ENCODE measurements around the gene RAB3D.
A peak's percentile ranks its signal among the peaks of the same experiment; 100 is the strongest.
"Not testable (repeated sequence)": the region's sequence is repeated elsewhere in the genome, so short reads cannot be mapped to it uniquely, and the experiment has no call there.

RAB3D gene

GRCh38 chr19:11338121-11338520 is 1.3 kb downstream of the RAB3D start:
- DNase-seq = no peak

- no peak for DNase-seq
Measured at GRCh38 chr19:11337080-11337479, 2.4 kb downstream of the RAB3D start.

- no peak for DNase-seq
Measured at GRCh38 chr19:11335449-11336146, 3.9 kb downstream of the RAB3D start.

DNA sequence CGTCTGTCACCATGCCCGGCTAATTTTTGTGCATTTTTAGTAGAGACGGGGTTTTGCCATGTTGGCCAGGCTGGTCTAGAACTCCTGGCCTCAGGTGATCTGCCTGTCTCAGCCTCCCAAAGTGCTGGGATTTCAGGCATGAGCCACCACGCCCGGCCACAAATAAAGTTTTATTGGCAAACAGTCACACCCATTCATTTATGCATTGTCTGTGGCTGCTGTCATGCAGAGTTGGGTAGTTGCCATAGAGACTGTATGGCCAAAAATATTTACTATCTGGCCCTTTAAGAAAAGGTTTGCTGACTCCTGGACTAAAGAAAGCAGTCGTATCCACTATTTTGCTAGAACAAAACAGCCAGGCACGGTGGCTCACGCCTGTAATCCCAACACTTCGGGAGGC is 5.6 kb downstream of the RAB3D start:
- not testable (repeated sequence) for DNase-seq

GRCh38 chr19:11332822-11333221 is 6.6 kb downstream of the RAB3D start:
- DNase-seq = no peak

DNA sequence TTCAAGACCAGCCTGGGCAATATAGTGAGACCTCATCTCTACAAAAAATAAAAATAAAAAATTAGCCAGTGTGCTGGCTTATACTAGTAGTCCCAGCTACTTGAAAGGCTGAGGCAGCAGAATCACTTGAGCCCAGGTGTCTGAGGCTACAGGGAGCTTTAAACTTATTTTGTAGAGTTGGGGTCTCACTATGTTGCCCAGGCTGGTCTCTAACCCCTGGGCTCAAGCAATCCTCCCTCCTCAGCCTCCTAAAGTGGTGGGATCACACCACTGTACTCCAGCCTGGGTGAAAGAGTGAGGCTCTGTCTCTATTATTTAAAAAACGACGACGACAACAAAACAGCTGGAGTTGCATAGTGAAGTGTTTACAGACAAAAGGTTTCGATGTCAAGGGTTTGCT is 8.0 kb downstream of the RAB3D start:
- DNase-seq = no peak

DNA sequence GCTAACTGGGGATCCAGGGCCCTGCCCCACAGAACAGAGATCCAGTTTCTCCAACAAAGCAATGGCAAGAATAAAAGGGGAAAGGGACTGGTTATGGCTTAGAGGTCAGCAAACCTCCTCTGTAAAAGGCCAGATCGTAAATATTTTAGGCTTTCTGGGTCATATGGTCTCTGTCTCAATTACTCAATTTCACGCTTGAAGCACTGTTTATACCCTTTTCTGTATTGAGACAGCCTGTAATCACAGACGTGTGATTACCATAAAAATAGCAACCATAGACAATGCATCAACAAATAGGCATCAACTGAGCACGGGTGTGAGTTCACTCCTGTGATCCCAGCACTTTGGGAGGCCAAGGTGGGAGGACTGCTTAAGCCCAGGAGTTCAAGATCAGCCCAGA is 9.3 kb downstream of the RAB3D start:
- DNase-seq = no peak

DNA sequence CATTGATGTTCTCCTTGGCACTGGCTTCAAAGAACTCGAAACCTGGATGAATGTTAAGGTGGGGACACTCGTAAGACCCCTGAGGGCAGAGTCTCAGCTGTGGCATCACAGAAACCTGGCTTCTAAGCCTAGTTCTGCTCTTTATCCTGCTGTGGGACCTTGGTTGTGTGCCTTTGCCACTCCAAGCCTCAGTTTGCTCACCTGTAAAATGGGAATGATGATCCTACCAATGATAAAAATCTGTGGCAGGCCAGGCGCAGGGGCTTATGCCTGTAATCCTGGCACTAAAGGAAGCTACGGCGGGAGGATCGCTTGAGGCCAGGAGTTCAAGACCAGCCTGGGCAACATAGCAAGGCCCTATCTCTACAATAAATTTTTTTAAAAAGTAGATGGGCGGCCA is 13.9 kb downstream of the RAB3D start:
- no peak for DNase-seq

DNA sequence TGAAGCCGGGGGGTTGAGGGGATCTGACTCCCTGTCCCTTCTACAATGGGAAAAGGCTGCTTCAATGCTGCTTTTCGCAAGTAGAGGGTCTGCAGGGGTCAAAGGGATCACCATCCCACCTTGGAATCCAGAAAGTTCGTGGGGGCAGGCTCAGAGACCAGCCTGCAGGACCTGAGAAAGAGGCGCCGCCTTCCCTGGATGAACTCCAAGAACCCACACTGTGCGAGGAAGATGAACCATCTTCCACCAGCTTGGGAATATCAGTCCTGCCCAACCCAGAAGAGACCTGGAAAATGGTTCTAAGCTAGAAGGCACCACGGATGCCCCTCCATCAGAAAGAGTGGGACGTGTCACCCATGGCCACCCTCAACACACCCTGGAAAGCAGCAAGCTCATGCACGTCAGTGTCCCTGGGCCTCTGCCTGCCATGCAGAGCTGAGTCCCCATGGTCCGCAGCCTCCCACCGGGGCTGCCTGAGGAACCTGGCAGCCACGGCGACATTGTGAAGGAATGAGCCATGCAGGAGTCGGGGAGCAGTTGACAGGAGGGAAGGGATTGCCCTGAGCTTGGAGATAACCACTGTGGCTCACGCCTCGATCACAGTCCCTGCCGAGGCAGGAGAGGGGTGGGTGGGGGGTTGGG is 14.6 kb downstream of the RAB3D start:
- DNase-seq = no peak

- DNase-seq = peak; percentile 31
Measured at GRCh38 chr19:11324079-11324661, 15.3 kb downstream of the RAB3D start.

GRCh38 chr19:11323601-11324078 is 15.8 kb downstream of the RAB3D start:
- DNase-seq = no peak

DNA sequence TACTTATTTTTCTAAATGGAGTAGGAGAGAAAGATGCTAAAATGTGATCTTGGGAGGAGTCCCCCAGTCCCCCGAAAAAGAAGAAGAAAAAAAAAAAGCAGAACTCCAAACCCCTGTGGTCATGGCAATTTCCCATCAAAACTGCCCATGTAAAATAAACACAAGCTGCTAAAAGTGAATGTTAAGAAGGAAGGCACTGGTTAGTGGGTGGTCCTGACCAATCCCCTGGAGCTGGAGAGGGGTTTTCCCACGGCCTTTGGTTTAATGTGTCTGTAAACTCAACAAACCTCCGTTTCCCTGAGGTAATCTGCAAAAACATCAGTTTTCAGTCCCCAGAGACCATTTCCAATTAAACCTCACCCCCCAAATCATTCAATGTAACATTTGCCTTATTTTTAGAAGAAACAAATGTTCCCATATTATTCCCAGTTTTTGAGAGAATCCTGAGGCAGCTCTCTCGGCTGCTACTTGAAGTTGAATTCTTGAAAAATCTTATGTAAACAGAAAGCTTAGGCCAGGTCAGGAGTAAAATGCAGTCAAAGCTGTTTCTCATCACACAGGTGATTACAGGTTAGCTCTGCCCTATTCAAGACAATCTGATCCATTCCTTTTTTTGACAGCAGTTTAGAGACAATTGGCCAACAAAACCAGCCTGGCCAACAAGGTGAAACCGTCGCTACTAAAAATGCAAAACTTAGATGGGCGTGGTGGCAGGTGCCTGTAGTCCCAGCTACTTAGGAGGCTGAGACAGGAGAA is 17.0 kb downstream of the RAB3D start:
- DNase-seq = no peak

DNA sequence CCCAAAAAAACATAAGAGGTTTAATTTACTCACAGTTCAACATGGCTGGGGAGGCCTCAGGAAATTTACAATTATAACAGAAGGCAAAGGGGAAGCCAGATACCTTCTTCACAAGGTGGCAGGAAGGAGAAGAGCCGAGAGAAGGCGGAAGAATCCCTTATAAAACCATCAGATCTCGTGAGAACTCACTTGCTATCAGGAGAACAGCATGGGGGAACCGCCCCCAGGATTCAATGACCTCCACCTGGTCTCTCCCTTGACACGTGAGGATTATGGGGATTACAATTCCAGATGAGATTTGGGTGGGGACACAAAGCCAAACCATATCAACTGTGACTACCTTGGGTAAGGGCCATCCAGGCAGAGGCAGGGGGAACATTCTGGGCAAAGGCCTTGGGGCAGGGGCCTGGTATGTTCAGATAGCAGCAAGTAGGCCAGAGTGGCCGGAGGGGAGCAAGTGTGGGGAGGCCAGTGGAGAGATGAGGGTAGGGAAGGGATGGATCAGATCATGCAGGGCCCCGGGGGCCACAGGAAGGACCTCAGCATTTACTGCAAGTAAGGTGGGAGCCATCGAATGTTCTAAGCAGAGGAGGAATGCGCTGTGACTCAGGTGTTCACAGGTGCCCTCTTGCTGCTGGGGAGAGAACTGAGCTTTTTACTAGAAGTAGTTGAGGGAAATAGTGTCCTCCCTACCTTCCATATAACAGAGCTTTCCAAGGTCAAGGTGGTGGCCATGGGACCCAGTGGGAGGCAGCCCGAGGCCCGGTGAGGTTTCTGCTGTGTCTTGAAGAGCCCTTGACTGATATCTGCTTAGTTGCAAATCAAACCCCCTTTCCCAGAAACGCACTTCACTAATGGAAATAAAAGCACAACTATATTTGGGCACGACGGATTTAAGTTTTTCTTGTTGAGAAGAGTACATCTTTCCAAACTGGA is 18.0 kb downstream of the RAB3D start:
- no peak for DNase-seq

DNA sequence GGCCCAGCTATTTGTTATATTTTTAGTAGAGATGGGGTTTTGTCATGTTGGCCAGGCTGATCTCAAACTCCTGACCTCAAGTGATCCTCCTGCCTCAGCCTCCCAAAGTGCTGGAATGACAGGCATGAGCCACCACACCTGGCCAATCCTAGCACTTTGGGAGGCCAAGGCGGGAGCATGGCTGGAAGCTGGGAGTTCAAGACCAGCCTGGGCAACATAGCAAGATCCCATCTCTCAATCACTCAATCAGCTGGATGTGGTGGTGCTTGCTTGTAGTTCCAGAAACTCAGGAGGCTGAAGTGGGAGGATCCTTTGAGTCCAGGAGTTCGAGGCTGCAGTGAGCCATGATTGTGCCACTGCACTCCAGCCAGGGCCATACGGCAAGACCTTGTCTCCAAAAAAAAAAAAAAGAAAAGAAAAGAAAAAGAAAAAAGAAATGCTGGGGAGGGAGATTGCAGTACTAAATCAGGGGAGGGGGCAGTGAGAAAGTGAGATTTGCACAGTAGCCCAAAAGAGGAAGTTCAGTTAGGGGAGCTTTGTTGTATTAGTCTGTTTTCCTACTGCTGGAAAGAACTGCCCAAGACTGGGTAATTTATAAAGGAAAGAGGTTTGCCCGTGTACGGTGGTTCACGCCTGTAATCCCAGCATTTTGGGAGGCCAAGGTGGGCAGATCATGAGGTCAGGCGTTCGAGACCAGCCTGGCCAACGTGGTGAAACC is 19.0 kb downstream of the RAB3D start:
- not testable (repeated sequence) for DNase-seq

DNA sequence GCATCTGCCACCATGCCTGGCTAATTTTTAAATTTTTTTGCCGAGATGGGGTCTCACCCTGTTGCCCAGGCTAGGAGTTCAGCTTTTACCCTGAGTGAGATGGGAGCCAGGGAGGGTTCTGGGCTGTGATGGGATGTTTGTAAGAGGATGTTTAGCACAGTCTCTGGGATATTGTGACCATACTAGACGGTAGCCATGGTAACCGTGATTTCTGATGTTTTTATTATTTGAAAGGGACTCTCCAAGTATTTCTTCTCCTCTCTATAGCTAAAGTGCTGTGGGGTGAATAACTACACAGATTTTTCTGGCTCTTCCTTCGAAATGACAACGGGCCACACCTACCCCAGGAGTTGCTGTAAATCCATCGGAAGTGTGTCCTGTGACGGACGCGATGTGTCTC is 33.1 kb downstream of the RAB3D start:
- DNase-seq = no peak

DNA sequence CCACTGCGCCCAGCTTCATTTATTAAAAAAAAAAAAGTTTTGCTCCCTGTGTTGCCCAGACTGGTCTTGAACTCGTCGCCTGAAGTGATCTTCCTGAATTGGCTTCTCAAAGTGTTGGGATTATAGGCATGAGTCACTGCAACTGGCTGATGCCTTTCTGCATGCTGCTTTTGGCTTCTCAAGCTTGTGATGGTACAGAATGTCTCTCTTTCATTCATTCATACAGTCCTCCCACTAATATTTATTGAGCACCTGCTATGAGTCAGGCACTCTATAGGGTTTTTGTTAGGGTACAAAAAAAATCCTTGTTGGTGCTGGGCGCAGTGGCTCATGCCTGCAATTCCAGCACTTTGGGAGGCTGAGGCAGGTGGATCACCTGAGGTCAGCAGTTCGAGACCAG is 34.5 kb downstream of the RAB3D start:
- DNase-seq = no peak

- DNase-seq = no peak
Measured at GRCh38 chr19:11300811-11301120, 38.7 kb downstream of the RAB3D start.

DNA sequence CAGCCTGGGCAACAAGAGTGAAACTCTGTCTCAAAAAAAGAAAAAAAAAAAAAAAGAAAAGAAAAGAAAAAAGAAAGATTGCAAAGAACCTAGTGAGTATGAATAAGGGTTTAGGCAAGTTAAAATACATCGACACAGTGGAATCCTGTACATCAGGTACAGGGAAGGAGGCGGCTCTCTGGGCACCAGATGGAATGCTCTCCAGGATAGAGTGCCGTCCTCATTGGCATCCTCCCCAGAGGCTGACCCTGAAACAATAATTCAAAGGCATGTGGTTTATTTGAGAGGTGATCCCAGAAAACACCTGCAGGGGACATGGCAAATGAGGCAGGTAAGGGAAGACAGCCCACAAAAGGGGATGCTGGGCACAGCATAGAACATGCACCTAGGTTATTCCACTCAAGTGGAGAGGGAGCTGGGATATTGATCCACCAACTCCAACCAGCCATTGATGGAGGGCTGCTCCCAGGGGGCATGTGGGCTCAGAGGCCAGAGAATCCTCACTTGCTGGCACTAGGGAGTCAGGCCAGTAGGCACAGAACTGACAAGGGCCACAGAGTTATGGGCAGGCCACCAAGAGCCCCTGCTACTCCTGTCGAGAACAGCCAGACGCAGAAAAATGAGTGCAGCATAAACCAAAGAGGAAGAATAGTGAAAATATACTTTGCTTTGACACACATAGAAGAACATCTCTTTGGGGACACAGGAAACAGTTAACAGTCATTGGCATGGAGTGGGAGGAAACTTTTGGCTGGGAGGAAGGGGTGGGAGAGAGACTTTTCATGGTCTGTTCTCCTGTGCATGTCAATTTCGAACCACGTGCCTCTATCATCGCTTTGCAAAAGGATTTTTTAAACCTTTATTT is 39.3 kb downstream of the RAB3D start:
- DNase-seq = no peak

- DNase-seq = no peak
Measured at GRCh38 chr19:11296264-11296663, 43.2 kb downstream of the RAB3D start.

DNA sequence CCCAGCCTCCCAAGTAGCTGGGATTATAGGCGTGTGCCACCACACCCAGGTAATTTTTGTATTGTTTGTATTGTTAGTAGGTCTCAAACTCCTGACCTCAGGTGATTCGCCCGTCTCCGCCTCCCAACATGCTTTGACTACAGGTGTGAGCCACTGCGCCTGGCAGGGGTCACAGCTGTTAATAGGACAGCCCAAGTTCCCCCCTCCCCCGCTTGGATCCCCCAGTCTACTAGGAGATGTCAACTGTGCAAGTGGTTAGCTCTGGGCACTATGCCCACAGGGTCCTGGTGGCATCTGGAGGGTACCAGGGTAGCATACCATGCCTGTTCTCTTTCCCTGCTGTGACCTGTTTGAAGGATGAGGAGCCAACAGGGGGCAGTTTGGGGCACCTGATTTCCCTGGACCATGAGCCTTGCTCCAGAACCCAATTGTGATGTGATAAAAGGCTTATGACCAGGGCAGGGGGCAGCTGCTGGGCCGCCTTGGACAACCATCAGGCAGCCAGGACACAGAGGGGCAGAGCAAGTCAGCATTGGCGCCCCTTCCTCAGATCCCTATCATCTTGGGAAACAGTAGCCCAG is 43.7 kb downstream of the RAB3D start, which contains the start of gene TSPAN16:
TSPAN16 (plus strand) TSS at position 496 of the 581 bp plus-strand sequence. CDS start 138 bp downstream, outside the sequence.
- DNase-seq = no peak
